C4-2B (cell line): ENCODE measurements around the gene PTPRJ.

Experiments
- CTCF ChIP-seq: fragments of 450-650 bp; conservative IDR thresholded peaks from 2 replicates; pipeline ENCODE4 v1.5.1; 2017; ENCODE audit warnings: mild to moderate bottlenecking
- ZFX ChIP-seq: fragments of 450-650 bp; IDR thresholded peaks from 2 replicates; pipeline ENCODE4 v1.6.1; 2017

- TF ChIP-seq CTCF (no peak), ZFX (no peak)
Measured at GRCh38 chr11:48162885-48163268, 182.5 kb downstream of the PTPRJ start.
